C1 segment of cervical spinal cord (tissue), 14 donors: ENCODE data around the gene IFIT5.
"Not testable (repeated sequence)": the region's sequence is repeated elsewhere in the genome, so short reads cannot be mapped to it uniquely, and the experiment has no call there.

Experiments used
- DNase-seq, 14 donors: peaks; one replicate each; lab custom pipeline; 2025; lab: John Stamatoyannopoulos, UW

The IFIT5 gene, protein sequence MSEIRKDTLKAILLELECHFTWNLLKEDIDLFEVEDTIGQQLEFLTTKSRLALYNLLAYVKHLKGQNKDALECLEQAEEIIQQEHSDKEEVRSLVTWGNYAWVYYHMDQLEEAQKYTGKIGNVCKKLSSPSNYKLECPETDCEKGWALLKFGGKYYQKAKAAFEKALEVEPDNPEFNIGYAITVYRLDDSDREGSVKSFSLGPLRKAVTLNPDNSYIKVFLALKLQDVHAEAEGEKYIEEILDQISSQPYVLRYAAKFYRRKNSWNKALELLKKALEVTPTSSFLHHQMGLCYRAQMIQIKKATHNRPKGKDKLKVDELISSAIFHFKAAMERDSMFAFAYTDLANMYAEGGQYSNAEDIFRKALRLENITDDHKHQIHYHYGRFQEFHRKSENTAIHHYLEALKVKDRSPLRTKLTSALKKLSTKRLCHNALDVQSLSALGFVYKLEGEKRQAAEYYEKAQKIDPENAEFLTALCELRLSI

DNA sequence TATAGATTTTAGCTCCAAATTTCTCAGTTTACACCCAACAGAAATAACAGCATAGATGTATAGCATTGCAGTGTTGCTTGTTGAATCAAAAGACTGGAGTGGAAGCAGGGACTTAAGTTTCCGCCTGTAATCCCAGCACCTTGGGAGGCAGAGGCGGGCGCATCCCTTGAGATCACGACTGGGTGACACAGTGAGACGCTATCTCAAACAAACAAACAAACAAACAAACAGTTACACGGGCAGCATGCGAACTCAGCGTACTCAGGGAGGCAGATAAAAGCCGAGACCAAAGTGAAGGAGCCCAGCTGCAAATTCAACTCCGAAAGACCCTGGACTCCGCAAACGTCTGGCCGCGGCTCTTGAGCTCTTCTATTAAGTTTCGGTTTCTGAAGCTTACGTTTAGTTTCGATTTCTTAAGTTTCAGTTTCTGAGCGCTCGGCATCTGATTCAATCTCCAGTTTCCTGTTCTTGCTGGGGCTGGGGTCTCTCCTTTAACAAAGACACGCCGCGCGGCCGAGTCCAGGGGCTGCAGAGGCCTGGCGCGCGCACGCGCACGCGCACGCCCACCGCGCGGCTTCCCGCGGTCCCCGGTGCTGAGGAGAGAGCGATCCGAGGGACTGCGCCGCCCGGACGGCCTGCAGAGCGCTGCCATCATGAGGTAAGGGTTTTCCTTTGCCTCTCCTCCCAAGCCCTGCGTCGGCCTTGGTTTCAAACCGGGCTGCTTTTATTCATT is at the start of gene IFIT5:
IFIT5 (plus strand) TSS at position 423 of the 733 bp plus-strand sequence; CDS start at position 654, 231 bp downstream.
- DNase-seq = peak in 11 of 14 donors; percentile 66 to 88 (median 74)

DNA sequence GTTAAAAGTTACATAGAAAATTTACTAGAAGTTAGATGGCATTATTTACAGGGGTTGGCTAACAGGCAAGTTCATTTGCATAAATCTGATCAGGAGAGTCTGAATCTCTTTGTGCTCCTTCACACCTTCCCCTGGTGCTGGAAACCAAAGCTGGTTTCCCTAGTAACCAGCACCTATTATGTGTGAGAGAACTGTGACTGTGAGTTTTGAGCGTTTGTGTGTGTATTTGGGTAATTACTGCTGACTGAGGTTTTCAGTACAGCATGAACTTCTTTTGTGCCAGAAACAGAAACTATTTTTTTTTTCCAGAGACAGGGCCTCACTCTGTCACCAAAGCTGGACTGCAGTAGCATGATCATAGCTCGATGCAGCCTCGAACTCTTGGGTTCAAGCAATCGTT is 46.8 kb upstream of the IFIT5 start:
- peak in 1 of 14 donors; percentile 29 for DNase-seq

GRCh38 chr10:89368129-89368528 is 46.2 kb upstream of the IFIT5 start:
- DNase-seq = no peak

DNA sequence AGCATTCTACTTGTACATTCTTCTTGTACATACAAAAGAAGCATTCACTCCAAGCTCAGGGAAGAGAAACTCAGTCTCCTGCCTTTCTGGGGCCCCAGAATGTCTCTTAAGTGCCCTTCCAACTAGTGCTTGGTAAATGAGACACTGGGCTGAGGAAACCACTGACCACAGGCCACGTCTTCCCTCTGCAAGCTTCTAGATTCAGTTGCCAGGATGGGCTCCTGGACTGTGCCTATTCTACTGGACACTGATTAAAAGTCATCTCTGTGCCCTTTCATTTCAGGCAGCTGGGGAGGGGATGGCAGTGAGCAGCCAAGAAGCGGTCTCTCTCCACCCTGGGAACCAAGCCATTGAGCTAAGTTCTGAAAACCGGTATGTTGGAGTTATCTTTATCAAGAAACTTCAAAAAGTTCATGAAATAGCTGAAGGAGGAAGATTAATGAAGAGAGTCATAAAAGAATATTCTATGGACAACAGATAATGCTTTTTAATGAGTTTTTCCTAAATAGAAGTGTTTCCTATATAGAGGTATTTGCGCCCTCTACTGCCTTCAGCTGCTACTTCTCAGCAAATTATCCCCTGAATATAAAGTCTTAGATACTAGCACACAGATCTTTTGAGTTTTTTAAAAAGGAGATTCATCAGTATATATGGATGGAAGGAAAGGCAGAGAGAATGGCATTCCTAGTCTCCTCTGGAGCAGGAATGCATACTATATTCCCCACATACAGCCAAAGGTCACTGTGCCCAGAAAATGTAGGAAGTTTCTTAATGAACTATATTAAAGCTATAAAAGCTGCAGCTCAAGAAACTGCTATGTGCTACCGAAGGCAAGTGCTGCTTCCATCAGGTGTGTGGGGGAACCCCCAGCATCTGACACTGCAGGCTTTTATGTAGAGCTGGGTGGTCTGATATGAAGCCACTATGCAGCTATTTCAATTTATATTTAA is 44.9 kb upstream of the IFIT5 start:
- peak in 9 of 14 donors; percentile 12 to 61 (median 30) for DNase-seq

- no peak for DNase-seq
Observed at GRCh38 chr10:89371079-89371478, 43.3 kb upstream of the IFIT5 start.

GRCh38 chr10:89371987-89372386 is 42.4 kb upstream of the IFIT5 start:
- DNase-seq = no peak

DNA sequence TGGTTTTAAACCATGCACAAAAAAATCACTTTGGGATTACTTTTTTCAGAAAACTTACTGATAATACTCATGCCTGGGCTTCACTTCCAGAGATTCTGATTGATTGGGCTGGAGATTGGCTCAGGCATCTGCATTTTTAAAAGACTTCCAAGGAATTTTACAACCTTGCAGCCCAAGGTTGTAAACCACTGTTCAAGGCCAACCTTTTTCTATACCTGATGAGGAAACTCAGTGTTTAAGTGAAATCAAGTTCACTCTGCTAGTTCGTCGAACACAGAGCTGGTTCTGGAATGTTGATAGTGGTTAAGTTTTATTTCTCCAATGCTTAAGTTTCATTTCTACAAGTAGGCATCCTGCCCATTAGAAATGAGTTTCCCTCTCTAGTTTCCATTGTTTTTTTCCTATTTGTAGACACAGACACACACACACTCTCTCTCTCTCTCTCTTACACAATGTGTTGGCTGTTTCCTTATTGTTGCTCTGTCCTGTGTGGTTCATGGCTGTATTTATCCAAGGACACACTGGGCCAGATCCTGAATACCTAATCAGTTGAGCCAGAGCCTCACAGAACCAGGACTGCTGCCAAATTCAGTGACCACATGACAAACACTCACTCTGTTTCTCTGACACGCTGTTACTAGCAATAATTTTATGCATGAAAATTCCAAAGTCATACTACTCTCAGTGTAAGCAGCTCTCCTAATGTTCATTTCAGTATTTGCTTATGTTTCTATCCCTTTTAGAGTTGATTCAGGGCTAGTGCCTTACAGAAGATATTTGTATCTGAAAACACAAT is 40.3 kb upstream of the IFIT5 start:
- peak in 12 of 14 donors; percentile 21 to 92 (median 77) for DNase-seq

GRCh38 chr10:89374713-89375141 is 39.6 kb upstream of the IFIT5 start:
- peak in 6 of 14 donors; percentile 33 to 61 (median 40) for DNase-seq

DNA sequence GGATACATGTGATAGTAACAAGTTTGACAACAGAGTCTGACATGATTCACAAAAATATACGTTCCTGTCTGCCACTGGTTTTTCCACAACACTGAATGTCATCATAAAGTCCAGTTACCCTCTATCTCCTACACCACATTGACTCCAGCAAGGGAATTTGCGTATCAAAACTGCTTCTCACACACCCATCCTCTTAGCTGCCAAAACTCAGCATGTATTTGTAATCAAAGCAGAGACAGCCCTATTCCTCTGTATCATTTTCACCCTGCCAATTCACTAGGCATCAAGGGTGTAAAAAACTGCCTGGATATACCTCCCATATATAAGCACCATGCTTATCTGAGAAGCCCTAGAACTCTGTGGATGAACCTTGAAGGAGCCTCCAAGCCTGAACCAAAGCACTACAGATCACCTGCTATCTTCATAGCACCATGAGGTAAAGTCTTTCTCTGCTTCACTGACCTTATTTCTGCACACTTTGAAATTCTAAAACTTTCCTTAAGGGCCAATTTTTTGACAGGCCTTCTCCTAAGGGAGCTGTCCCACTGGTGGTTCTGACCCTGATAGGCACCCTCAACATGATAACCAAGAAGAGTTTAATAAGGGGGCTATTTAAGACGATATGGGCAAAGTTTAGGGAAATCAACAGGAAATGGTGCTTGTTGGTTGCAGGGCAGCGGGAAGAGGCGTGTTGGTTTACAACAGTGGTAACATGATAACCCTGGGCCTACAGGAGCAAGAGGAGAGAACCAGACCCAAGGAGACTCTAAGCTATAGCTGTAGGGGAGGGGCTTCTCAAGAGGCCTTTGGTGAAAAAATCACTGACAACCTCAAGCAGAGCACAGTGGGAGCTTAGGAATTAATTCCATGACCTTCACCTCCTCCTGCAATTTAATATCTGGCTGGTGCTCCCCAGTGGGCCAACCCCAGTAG is 36.4 kb upstream of the IFIT5 start, which contains the start of gene IFIT1B:
IFIT1B (plus strand) TSS at position 352 of the 933 bp plus-strand sequence; CDS start at position 432, 80 bp downstream.
- no peak for DNase-seq

GRCh38 chr10:89379103-89379502 is 35.3 kb upstream of the IFIT5 start:
- DNase-seq = no peak

- no peak for DNase-seq
Observed at GRCh38 chr10:89382757-89383156, 31.6 kb upstream of the IFIT5 start.

DNA sequence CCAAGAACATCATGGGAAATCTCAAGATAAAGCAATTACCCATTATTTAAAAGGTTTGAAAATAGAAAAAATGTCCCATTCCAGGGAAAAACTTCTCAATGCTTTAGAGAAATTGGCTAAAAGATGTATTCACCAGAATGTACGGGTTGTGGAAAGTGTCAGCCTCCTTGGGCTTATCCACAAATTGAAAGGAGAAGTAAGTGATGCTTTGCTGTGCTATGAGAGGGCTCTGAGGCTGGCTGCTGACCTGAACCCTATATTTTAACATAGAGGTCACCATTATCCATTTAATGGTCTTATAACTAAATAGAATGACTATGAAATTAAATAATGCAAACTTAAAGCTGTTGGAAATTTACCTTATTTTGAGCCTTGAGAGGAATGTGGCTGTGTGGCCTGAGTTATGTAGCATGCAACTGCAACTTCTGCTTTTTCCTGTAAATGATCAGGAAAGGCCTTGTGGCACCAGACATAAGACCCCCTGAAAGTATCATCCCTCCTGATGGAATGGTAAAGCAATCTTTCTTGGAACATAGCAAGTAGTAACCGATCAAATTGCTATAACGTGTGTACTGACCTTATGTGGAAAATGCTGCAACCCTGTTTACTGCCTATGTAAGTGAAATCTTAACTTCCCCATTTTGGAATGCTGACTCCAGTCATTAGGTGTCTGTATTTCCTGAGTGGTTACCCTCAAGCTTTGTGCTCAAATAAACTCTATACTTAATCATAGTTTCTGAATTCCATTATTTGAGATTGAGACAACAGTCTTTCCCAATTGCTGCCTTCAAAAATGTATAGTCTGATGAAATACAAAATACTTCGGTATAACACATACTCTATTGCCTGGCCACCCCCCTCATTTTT is 29.7 kb upstream of the IFIT5 start:
- no peak for DNase-seq

DNA sequence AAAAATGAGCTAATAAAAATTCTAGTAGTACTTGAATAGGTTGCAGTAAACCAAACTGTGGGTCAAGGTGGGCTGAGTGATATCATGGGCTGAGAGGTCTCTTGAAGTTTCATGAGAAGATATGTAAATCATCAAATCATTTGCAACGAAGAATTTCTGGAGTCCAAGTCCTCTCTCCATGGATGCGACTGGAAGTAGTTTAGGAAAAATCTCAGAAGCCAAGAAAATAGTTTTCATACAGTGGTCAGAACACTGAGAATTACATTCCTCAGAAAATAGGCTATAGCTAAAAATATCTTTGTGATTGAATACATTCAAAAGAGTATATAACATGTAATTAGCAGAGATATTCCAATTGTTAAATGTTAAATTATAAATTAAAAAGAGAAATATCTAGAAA is 25.6 kb upstream of the IFIT5 start:
- DNase-seq = no peak

DNA sequence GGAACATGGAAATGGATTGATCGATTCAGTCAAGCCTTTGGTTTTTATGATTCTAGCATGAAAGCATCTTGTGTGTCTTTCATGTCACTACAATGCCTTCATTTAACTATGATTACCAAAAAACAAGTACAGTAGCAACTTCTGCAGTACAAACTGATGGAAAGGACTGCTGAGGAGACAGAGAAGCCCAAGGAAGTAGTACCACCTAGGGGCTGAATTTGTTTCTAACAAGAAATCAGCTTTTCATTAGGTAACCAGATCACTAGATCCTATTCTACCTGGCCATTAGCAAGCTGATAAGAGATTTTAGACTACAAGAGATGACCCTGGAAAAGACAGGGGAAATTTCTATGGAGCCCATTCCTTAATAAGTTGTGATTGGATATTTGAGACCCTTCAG is 25.1 kb upstream of the IFIT5 start:
- peak in 1 of 14 donors; percentile 9 for DNase-seq

GRCh38 chr10:89390476-89391225 is 23.7 kb upstream of the IFIT5 start:
- DNase-seq = peak in 1 of 14 donors; percentile 35

- not testable (repeated sequence) for DNase-seq
Observed at GRCh38 chr10:89391226-89391576, 23.2 kb upstream of the IFIT5 start.
